ENCODE results near the gene HLA-G.

DNA sequence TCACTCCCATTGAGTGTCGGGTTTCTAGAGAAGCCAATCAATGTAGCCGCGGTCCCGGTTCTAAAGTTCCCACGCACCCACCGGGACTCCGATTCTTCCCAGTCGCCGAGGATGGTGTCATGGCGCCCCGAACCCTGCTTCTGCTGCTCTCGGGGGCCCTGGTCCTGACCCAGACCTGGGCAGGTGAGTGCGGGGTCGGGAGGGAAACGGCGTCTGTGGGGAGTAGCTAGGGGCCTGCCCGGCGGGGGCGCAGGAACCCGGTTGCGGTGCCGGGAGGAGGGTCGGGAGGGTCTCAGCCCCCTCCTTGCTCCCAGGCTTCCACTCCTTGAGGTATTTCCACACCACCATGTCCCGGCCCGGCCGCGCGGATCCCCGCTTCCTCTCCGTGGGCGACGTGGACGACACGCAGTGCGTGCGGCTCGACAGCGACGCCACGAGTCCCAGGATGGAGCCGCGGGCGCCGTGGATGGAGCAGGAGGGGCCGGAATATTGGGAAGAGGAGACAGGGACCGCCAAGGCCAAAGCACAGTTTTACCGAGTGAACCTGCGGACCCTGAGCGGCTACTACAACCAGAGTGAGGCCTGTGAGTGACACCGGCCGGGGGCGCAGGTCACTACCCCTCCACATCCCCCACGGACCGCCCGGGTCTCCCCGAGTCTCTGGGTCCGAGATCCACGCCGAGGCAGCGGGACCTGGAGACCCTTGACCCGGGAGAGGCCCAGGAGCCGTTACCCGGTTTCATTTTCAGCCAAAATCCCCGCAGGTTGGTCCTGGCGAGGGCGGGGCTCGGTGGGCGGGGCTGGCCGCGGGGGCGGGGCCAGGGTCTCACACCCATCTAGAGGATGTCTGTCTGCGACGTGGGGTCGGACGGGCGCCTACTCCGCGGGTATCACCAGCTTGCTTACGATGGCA lies 35.2 kb upstream of the HLA-G start:
- TF ChIP-seq SUZ12 (IDR thresholded peaks at IDR 0.05) (no peak), FOXM1 (IDR thresholded peaks at IDR 0.05; ENCODE audit: borderline replicate concordance) (no peak), FOXK2 (IDR thresholded peaks at IDR 0.05) (no peak), ELF4 (IDR thresholded peaks at IDR 0.05) (no peak), CTBP1 (IDR thresholded peaks at IDR 0.05; ENCODE audit: borderline replicate concordance) (no peak), HDGF (IDR thresholded peaks at IDR 0.05; ENCODE audit: borderline replicate concordance) (no peak), BHLHE40 (IDR thresholded peaks at IDR 0.05; ENCODE audit: borderline replicate concordance) (no peak), L3MBTL2 (conservative IDR thresholded peaks at IDR 0.05) (no peak), SP1 (IDR thresholded peaks at IDR 0.05) (no peak), ZNF384 (IDR thresholded peaks at IDR 0.05) (no peak), FOXA1 (IDR thresholded peaks at IDR 0.05) (no peak), ARNT (IDR thresholded peaks at IDR 0.05) (no peak), TARDBP (IDR thresholded peaks at IDR 0.05) (no peak)
- TF ChIP-seq, protein P1, sequence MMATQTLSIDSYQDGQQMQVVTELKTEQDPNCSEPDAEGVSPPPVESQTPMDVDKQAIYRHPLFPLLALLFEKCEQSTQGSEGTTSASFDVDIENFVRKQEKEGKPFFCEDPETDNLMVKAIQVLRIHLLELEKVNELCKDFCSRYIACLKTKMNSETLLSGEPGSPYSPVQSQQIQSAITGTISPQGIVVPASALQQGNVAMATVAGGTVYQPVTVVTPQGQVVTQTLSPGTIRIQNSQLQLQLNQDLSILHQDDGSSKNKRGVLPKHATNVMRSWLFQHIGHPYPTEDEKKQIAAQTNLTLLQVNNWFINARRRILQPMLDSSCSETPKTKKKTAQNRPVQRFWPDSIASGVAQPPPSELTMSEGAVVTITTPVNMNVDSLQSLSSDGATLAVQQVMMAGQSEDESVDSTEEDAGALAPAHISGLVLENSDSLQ (IDR thresholded peaks at IDR 0.05) = no peak

Measured in HEK293T (cell line).